GM19324 (cell line): ENCODE results near the gene DCD.
"Not testable (repeated sequence)": the region's sequence is repeated elsewhere in the genome, so short reads cannot be mapped to it uniquely, and the experiment has no call there.

Experiments used
- ATAC-seq: cut with Tn5 transposase; IDR thresholded peaks from one replicate; pipeline ENCODE4 v1.9.1; 2021; ENCODE audit warnings: mild to moderate bottlenecking, moderate library complexity; ENCODE audit not compliant: unreplicated experiment, low FRiP score

DCD gene

DNA sequence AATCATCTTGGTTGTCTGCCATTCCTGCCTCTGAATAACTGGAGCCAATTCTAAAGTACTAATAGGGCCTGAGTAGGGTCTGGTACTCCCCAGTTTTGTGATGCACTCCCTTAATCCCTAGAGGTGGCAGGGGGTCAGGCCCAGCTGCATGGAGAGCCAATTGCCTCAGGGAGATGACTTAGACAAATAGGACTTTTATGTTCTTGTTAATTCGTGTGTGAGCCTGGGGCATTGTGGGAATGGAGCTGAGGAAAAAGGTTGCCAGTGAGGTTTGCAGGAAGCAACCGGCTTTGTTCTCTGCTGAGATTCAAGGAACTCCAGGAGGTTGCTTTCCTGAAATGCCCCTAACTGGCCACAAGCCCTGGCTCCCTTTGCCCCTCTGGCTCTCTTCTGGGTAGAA is 6.8 kb upstream of the DCD start:
- ATAC-seq = no peak

- ATAC-seq = no peak
These were observed 4.9 kb upstream of the DCD start for GRCh38 chr12:54653025-54653424.

DNA sequence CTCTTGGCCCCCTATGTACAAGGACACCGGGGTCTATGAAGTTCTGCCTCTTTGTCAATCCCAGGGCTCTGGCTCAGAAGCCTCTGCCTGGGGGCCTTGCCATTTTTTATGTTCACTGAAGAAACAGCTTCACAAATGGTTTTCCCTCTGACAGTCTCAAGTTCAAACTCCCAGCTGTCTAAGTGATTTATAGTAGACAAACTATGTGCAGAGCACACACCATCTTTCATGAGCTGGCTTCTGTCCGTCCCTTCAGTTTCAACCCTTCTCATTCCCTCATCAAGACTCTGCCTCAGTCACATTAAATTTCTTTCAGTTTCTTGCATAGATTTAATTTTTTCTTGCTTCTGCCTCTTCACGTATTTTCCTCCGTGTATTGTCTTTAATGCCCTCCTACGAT is 2.7 kb upstream of the DCD start:
- ATAC-seq = no peak

DNA sequence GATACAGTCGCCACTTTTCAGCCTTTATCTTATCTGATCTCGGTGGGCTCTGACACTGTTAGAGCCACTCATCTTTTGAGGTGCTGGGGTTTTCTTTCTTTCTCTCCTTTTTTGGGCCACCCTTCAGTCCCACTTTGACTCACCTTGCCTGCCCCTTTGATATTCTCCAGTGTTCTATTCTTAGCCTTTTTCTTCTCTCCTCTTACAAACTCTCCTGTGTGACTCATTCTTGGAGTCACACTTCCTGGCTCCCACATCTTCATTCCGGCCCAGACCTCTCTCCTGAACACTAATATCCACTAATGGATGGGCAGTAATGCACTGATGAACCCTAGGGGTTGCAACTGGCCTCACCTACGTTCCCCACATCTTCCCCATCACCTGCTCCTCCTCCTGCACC is 2.2 kb upstream of the DCD start:
- ATAC-seq = no peak

DNA sequence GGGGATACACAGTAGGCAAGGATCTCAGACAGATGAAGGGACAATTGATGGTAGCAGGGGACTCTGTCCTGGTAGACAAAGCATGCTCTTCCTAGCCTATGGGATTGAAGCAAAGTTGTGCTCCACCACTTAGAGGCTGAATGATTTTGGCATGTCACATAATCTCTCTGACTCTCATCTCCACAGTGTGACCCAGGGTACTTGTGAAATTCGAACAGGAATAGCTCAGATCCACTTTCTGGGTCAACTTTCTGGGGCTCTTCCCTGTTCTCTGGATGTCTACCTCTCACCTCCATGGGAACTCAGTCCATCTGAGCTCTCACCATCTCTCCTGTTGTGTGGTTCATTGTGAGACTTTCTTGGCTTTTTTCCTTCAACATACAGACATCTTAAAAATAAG is 1.7 kb upstream of the DCD start:
- ATAC-seq = no peak

- no peak for ATAC-seq
These were observed 6.6 kb downstream of the DCD start for GRCh38 chr12:54641554-54641953.

GRCh38 chr12:54641089-54641488 is 7.1 kb downstream of the DCD start:
- no peak for ATAC-seq

DNA sequence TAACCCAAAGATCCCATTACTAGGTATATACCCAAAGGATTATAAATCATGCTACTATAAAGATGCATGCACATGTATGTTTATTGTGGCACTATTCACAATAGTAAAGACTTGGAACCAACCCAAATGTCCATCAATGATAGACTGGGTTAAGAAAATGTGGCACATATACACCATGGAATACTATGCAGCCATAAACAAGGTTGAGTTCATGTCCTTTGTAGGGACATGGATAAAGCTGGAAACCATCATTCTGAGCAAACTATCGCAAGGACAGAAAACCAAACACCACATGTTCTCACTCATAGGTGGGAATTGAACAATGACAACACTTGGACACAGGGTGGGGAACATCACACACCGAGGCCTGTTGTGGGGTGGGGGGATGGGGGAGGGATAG is 9.1 kb downstream of the DCD start:
- ATAC-seq = not testable (repeated sequence)

GRCh38 chr12:54634795-54635194 is 13.4 kb downstream of the DCD start, which contains the start of gene LACRT:
Gene LACRT (minus strand): TSS chr12:54634895. CDS start chr12:54634841, 54 bp downstream.
- ATAC-seq = no peak

DNA sequence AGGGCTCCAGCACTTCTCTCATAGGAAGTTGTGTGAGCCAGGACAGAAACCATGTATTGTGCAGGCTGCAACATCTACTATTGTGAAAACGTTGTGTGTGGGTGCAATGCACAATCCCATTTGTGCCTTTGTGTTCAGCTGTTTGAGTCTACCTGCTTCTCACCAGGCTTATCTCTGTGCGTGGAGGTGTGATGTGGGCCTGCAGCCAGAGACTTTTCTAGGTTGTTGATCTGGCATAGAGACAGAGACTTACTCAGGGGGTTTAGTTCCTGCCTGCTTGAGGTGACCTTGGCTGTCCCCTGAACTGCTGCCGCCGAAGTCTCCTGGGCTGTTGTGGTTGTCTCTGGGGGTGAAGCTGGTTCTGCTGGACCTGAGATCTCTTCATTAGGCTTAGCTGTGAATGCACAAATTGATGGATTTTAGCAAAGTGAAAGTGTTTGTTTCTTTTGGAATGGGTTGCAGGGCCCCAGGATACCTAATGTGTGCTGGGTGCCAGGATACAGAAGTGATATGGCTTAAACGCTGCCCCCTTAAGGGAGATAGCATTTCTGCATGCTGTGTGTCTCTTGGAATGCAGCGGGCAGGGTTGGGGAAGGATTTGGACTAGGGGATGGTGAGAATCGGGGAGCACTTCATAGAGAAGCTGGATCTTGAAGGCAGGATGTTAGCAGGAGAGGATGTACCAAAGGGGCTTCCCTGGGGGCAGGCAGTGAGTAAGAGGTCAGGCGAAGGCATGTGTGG is 16.0 kb downstream of the DCD start:
- no peak for ATAC-seq

DNA sequence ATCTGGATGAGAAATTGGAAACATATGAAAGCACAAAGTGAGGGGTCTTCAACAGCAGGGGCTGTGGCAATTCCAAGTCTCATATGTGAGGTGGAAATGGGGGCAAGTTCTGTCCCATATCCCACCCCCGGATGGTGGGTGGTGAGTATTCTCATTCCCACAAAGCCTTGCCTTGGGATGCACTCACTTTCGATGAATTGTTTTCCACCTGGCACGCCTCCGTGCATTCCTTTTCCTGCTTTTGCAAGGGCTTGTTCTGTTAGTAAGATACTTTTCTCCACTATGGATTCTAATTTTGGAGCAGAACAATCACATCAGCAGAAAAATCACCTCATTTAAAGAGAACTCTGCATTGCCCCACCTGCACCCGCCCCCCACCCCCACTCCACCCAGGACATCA is 16.6 kb downstream of the DCD start:
- ATAC-seq = no peak

- ATAC-seq = no peak
These were observed 18.2 kb downstream of the DCD start for GRCh38 chr12:54629925-54630324.

DNA sequence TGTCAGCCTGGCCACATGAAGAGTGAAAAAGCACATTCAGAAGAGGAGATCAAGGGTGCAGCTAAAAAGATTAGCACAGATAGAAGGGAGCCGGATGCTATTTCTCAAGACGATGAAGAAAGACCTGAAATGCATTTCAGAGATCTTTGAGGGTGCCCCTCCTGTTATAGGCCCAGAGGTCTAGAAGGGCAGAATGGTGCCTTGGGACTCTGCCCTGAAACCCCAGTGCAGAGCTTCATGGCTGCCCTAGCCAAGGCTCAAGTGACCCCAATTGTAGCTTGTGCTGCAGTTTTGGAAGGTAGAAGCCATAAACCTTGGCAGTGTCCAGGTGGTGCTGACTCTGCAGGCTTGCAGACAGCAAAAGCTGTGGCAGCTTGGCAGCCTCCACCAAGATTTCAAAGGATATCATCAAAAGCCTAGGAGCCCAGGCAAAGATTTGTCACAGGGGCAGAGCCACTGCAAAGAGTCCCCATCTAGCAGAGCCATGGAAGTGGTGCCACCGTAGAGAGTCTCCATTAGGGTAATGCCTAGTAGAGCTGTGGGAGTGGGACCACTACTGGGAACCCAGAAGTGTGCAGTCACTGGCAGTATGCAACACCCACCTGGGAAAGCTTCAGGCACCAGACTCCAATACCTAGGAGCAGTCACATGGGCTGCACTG is 19.8 kb downstream of the DCD start:
- ATAC-seq = no peak

GRCh38 chr12:54627304-54627703 is 20.9 kb downstream of the DCD start:
- ATAC-seq = no peak

DNA sequence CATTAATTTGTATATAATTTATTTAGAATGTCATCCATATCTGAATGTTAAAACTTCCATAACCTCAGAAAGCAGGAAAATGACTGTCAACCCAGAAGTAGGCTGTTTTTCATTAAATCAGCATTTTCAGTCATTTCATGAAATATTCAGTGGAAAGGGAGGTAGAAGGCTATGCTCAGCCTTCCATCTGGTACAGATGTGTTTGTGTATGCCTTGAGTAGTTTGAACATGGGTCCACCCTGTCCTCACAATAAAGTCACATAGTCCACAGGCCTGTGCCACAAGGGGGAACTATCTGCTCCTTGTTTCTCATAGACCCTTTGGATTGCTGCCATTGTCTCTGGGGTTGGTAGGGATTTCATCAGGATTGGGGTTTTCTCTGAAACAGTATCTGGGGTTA is 22.6 kb downstream of the DCD start:
- ATAC-seq = no peak

GRCh38 chr12:54624315-54625279 is 23.6 kb downstream of the DCD start:
- ATAC-seq = no peak

DNA sequence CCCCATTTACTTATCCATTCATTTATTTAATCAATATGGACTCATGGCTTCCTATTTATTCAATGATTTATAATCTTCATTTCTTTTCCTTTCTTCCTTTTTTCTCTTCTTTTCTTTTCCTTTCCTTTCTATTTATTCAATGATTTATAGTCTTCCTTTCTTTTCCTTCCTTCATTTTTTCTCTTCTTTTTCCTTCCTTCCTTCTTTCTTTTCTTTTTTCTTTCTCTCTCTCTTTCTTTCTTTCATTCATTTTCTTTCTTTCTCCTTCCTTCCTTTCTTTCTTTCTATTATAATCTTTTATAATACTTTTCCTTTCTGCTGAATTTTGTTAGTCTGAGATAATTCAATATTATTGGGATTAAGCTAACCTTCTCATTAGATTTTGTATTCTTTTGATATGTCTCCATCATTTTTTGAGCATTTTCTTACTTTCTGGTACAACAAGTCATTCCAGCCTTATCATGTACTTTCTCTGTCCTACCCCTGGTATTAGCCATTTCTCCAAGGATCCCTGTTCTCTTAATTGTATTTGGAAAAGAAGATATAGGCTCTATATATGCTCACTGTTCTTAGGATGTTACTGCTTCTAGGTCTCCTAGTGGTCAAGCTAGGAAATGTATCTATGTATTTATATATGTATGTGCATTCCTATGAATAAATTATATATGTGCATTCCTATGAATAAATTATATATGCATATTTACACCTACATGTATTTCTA is 25.5 kb downstream of the DCD start:
- no peak for ATAC-seq

- no peak for ATAC-seq
These were observed 31.1 kb downstream of the DCD start for GRCh38 chr12:54616933-54617680.

GRCh38 chr12:54612225-54612750 is 35.9 kb downstream of the DCD start:
- ATAC-seq = no peak
